CD4-positive, alpha-beta T cell treated with Interleukin-6 for 4 hours (primary cell): ENCODE measurements around the gene IQGAP3.

Source experiments
- DNase-seq: peaks from one replicate; pipeline ENCODE4 v3.0.0-alpha.2; 2020; ENCODE audit warnings: mixed read lengths

IQGAP3 gene

GRCh38 chr1:156494309-156494895, 78.0 kb downstream of the IQGAP3 start:
- no peak for DNase-seq

- DNase-seq, result no peak
Observed at GRCh38 chr1:156493742-156494141, 78.6 kb downstream of the IQGAP3 start.

GRCh38 chr1:156493154-156493631, 79.2 kb downstream of the IQGAP3 start:
- no peak for DNase-seq

- DNase-seq, result no peak
Observed at GRCh38 chr1:156492591-156493080, 79.7 kb downstream of the IQGAP3 start.

- DNase-seq, result no peak
Observed at GRCh38 chr1:156492013-156492590, 80.3 kb downstream of the IQGAP3 start.

- DNase-seq, result no peak
Observed at GRCh38 chr1:156491151-156491949, 81.0 kb downstream of the IQGAP3 start.

GRCh38 chr1:156490401-156491032, 81.8 kb downstream of the IQGAP3 start:
- DNase-seq, result no peak

GRCh38 chr1:156489935-156490293, 82.5 kb downstream of the IQGAP3 start:
- DNase-seq, result no peak

- DNase-seq, result peak; percentile 52
Observed at GRCh38 chr1:156489166-156489934, 83.0 kb downstream of the IQGAP3 start.

- no peak for DNase-seq
Observed at GRCh38 chr1:156488566-156489165, 83.7 kb downstream of the IQGAP3 start.

- DNase-seq, result peak; percentile 31
Observed at GRCh38 chr1:156487862-156488261, 84.5 kb downstream of the IQGAP3 start.

GRCh38 chr1:156486421-156487344, 85.7 kb downstream of the IQGAP3 start:
- DNase-seq, result no peak

- DNase-seq, result no peak
Observed at GRCh38 chr1:156485984-156486383, 86.4 kb downstream of the IQGAP3 start.

GRCh38 chr1:156484480-156485058, 87.8 kb downstream of the IQGAP3 start:
- DNase-seq, result no peak

- no peak for DNase-seq
Observed at GRCh38 chr1:156483397-156483796, 89.0 kb downstream of the IQGAP3 start.

- no peak for DNase-seq
Observed at GRCh38 chr1:156482276-156482675, 90.1 kb downstream of the IQGAP3 start.

GRCh38 chr1:156481527-156481926, 90.8 kb downstream of the IQGAP3 start:
- no peak for DNase-seq

- DNase-seq, result peak; percentile 85
Observed at GRCh38 chr1:156480411-156481192, 91.8 kb downstream of the IQGAP3 start.

- no peak for DNase-seq
Observed at GRCh38 chr1:156480016-156480370, 92.4 kb downstream of the IQGAP3 start.
